ENCODE data around the gene RCAN2.

The RCAN2 gene

DNA sequence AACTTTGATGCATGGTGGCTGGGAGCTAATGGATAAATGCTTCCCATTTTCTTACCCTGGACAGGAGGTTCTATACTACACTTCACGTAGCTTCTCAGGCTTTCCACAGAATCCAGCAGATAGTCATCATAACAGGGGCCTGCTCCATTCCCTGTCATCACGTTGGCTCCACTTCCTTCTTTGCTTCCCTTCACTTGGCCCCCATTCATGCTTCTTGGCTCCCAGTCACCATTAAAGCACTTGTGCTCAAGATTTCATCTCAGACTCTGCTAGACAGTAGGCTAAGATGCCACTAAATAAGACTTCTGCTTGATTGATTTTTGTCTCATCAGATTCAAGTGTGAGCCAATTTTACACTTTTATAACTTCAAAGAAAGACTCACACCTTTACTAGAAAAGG lies 186.0 kb downstream of the RCAN2 start:
- H3K4me1 ChIP-seq (ENCODE audit: control insufficient read depth, insufficient read depth, low read length) = no peaks in the 10 kb centered on the region
- no peaks in the 10 kb centered on the region for H3K36me3 ChIP-seq (ENCODE audit: control insufficient read depth, insufficient read depth, low read length)

DNA sequence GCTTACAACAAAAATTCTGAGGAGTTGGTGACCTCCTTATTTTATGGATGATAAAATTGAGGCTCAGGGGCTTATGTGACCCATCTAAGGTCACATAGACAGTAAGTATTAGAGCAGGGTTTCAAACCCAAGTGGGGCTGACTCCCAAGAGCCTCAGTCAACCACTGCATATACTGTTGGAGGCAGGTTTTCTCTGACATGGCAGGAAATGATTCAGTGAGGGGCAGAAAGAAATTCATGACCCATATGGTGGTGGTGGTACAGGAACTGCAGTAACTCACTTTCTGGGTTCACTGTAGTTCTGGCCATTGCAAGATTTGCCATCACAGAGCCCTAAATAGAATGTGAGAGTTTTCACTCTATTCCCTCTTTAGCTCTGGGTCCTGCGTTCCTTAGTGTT lies 188.4 kb downstream of the RCAN2 start:
- H3K27me3 ChIP-seq (ENCODE audit: control insufficient read depth, insufficient read depth, low read length) = no peaks in the 10 kb centered on the region
- no peak overlapping the region for H3K4me3 ChIP-seq (ENCODE audit: low read length)
- H3K36me3 ChIP-seq (ENCODE audit: control insufficient read depth, insufficient read depth, low read length) = no peaks in the 10 kb centered on the region
- H3K27ac ChIP-seq (ENCODE audit: low read depth, low read length) = no peak overlapping the region
- no peaks in the 10 kb centered on the region for H3K4me1 ChIP-seq (ENCODE audit: control insufficient read depth, insufficient read depth, low read length)
- H3K9ac ChIP-seq (ENCODE audit: low read length) = no peak overlapping the region

More for the DNA sequence above, 186.0 kb downstream of the RCAN2 start:
- H3K9ac ChIP-seq (ENCODE audit: low read length) = no peak overlapping the region
- no peak overlapping the region for H3K27ac ChIP-seq (ENCODE audit: low read depth, low read length)
- H3K4me3 ChIP-seq (ENCODE audit: low read length) = no peak overlapping the region
- H3K27me3 ChIP-seq (ENCODE audit: control insufficient read depth, insufficient read depth, low read length) = no peaks in the 10 kb centered on the region

DNA sequence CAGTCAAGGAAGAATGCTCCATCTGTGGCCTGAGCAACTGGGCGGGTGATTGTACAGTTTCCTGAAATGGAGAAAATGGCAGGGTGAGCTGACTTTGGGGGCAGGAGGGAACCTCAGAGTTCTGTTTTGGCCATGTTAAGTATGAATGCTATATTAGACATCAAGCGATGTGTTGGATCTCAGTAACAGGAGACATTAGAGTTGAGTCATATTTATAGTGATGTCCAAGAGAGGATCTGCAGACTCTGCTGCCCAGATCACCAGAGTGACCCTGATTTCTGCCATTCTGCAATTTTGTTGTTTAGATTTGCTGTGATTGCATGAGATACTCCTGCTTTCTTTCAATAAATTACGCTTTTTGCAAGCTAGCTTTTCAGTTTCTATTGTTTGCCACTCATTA lies 189.1 kb downstream of the RCAN2 start:
- no peak overlapping the region for H3K27ac ChIP-seq (ENCODE audit: low read depth, low read length)
- H3K9ac ChIP-seq (ENCODE audit: low read length) = no peak overlapping the region
- no peaks in the 10 kb centered on the region for H3K27me3 ChIP-seq (ENCODE audit: control insufficient read depth, insufficient read depth, low read length)
- no peak overlapping the region for H3K4me3 ChIP-seq (ENCODE audit: low read length)
- H3K4me1 ChIP-seq (ENCODE audit: control insufficient read depth, insufficient read depth, low read length) = no peaks in the 10 kb centered on the region
- no peaks in the 10 kb centered on the region for H3K36me3 ChIP-seq (ENCODE audit: control insufficient read depth, insufficient read depth, low read length)

DNA sequence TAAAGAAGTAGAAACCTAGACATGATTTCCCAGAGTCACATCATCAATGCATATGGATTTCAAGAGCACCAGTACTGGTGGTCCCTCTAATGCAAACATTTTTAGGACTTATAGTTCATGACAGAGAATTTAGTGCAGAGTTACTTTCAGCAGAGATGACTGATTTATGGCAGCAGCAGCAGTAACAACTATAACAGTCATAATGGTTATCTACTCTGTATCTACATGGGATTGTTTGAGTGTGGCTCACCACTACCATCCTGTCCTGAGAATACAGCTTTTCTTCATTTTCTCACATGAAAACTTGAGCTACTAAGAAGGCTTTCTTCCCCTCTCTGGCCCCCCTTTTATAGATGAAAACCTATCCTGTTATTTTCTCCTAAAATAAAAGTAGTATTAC lies 192.0 kb downstream of the RCAN2 start:
- no peaks in the 10 kb centered on the region for H3K36me3 ChIP-seq (ENCODE audit: control insufficient read depth, insufficient read depth, low read length)

DNA sequence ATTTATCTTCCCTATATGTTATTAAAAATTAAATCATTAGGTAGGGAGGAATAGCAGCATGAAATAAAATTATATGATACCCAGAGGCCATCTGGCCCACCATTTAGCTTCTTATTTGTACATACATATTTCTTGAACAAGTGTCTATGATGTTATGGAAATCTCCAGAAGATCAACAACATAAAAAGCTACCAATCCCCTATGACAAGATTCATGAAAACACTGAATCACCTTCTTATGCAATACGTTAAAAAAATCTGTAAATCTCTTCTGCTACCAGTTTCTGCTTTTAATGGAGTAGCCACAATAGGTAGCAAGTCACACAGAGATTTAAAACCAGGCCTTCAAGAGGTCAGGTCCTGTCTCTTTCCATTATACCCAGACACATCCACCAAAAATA lies 194.7 kb downstream of the RCAN2 start:
- Histone ChIP-seq H3K9ac (ENCODE audit: low read length) (no peak overlapping the region), H3K27ac (ENCODE audit: low read depth, low read length) (no peak overlapping the region), H3K36me3 (ENCODE audit: control insufficient read depth, insufficient read depth, low read length) (no peaks in the 10 kb centered on the region), H3K27me3 (ENCODE audit: control insufficient read depth, insufficient read depth, low read length) (no peaks in the 10 kb centered on the region), H3K4me1 (ENCODE audit: control insufficient read depth, insufficient read depth, low read length) (no peaks in the 10 kb centered on the region), H3K4me3 (ENCODE audit: low read length) (no peak overlapping the region)

More for the DNA sequence above, 192.0 kb downstream of the RCAN2 start:
- Histone ChIP-seq H3K4me3 (ENCODE audit: low read length) (no peak overlapping the region), H3K27ac (ENCODE audit: low read depth, low read length) (no peak overlapping the region), H3K27me3 (ENCODE audit: control insufficient read depth, insufficient read depth, low read length) (no peaks in the 10 kb centered on the region), H3K9ac (ENCODE audit: low read length) (no peak overlapping the region), H3K4me1 (ENCODE audit: control insufficient read depth, insufficient read depth, low read length) (no peaks in the 10 kb centered on the region)

DNA sequence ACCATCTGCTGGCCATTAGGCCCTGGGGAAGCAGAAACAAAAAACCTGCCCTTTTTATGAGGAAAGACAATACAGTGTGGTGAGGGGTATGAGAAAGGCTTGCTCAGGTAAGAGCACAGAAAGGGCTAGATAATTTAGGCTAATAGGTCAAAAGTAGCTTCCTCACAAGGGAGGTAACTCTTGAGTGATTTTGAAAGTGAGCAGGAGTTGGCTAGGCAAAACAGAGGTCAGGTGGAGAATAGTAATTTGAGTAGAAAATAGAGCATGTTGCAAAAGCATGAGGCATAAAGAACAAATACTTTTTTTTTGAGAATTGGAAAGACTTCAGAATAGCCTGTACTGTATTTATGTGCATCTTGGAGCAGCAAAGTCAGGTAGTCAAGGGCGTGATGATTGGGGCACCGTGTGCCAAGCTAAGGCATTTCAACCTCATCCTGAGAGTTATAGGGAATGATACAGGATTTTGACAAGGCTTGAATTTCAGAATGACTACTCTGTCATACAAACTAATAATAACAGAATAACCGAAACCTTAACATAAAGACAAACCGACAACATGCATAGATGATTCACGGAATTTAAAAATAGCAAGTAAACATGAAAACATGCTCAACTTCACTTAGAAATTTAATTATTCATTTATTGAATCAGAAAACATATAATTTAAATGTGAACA lies 197.5 kb downstream of the RCAN2 start:
- no peaks in the 10 kb centered on the region for H3K27me3 ChIP-seq (ENCODE audit: control insufficient read depth, insufficient read depth, low read length)

DNA sequence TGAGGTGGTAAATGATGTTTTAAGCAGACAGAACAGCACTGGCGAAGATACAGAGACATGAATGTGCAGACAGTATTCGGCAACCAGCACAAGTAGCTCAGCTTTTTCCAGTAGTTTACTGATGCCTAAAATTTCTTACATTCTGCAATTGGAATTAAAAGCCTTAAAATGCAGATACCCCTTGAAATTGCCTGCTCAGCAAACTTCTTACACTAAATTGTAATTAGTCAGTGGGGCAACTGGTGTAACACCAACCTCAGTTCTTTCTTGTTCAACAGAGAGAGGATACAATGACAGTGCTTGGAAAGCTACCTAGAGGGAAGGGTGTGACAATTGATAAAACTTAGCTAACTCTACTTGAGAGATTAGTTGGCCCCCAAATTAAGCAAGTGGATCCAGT lies 199.4 kb downstream of the RCAN2 start:
- Histone ChIP-seq H3K4me3 (ENCODE audit: low read length) (no peak overlapping the region), H3K4me1 (ENCODE audit: control insufficient read depth, insufficient read depth, low read length) (no peaks in the 10 kb centered on the region), H3K27ac (ENCODE audit: low read depth, low read length) (no peak overlapping the region), H3K27me3 (ENCODE audit: control insufficient read depth, insufficient read depth, low read length) (no peaks in the 10 kb centered on the region), H3K9ac (ENCODE audit: low read length) (no peak overlapping the region), H3K36me3 (ENCODE audit: control insufficient read depth, insufficient read depth, low read length) (no peaks in the 10 kb centered on the region)

More for the DNA sequence above, 197.5 kb downstream of the RCAN2 start:
- no peak overlapping the region for H3K4me3 ChIP-seq (ENCODE audit: low read length)
- no peaks in the 10 kb centered on the region for H3K4me1 ChIP-seq (ENCODE audit: control insufficient read depth, insufficient read depth, low read length)
- no peak overlapping the region for H3K27ac ChIP-seq (ENCODE audit: low read depth, low read length)
- H3K9ac ChIP-seq (ENCODE audit: low read length) = no peak overlapping the region
- H3K36me3 ChIP-seq (ENCODE audit: control insufficient read depth, insufficient read depth, low read length) = no peaks in the 10 kb centered on the region

DNA sequence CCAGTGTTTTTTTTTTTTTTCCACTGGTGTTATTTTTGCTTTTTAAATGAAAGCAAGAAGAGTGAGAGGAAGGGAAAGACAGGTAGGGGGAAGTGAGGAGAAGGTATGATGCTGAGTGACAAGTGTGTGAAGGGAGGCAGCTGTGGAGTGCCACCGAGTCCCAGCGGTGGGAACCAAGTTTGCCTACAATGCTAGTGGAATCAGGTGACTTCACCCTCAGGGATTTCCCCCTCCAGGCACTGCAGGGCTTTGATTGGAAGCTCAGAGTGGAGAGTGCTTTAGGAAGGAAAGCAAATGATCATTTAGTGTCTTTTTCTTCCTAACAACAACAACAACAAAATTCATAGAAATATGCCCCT lies 200.0 kb downstream of the RCAN2 start:
- Histone ChIP-seq H3K27ac (ENCODE audit: low read depth, low read length) (no peak overlapping the region), H3K9ac (ENCODE audit: low read length) (no peak overlapping the region), H3K4me3 (ENCODE audit: low read length) (no peak overlapping the region), H3K4me1 (ENCODE audit: control insufficient read depth, insufficient read depth, low read length) (no peaks in the 10 kb centered on the region), H3K36me3 (ENCODE audit: control insufficient read depth, insufficient read depth, low read length) (no peaks in the 10 kb centered on the region), H3K27me3 (ENCODE audit: control insufficient read depth, insufficient read depth, low read length) (no peaks in the 10 kb centered on the region)

DNA sequence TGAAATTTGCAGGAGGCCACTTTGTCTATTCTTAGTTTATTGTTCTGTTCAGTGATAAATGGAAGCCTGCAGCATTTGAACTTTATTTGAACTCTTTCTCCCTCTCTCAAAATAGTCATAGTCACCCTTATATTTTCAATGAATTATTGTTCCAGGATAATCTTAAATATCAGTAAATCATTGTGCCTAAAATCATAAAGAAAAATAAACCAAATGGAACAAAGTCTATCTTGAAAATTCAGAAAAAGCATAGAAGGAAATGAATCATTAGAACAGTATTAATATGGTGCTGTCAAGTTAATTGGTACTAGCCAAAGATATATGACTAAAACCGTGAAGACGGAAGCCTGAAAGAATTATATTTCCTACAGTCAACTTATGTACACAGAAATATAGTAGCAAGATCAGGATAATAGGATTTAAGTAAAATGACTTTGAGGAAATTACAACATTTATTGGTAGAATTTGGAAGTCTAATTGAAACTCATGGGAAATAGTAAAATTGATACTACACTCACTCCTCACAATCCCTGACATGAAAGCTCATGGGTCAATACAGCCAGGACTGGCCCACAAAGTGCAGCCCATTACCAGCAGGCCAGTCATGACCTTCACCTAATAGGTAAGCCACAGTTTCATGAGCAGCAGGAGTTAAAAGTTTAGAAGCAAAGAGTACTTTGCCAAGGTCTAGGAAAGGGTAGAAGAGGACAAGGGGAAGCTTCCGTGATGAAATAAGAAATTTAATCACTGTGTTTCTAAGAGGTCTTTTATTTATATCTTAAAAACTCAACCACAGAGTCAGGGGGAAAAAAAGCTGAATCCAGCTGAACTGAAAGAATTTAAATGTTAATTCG lies 200.6 kb downstream of the RCAN2 start:
- H3K4me1 ChIP-seq (ENCODE audit: control insufficient read depth, insufficient read depth, low read length) = no peaks in the 10 kb centered on the region
- no peaks in the 10 kb centered on the region for H3K27me3 ChIP-seq (ENCODE audit: control insufficient read depth, insufficient read depth, low read length)
- H3K4me3 ChIP-seq (ENCODE audit: low read length) = no peak overlapping the region
- no peak overlapping the region for H3K27ac ChIP-seq (ENCODE audit: low read depth, low read length)
- H3K9ac ChIP-seq (ENCODE audit: low read length) = no peak overlapping the region
- no peaks in the 10 kb centered on the region for H3K36me3 ChIP-seq (ENCODE audit: control insufficient read depth, insufficient read depth, low read length)

DNA sequence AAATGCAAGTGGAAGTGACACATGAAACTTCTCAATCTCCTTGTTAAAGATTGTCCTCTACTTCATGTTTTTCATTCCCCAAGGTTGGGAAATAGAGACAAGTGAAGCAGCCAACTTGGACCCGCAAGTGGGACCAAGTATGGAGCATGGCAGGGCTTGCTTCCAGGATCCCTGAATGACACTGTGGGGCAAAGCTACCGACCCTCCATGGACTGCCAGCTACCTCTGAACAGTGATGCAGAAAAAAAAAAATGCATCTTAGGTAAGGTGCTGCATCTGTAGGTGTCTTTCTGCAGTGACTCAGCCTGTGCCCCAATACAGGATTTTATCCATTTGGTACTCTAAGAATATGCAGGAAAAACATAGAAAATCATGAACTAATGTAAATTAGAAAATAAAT lies 201.4 kb downstream of the RCAN2 start:
- H3K9ac ChIP-seq (ENCODE audit: low read length) = no peak overlapping the region
- no peaks in the 10 kb centered on the region for H3K27me3 ChIP-seq (ENCODE audit: control insufficient read depth, insufficient read depth, low read length)
- H3K4me1 ChIP-seq (ENCODE audit: control insufficient read depth, insufficient read depth, low read length) = no peaks in the 10 kb centered on the region
- no peaks in the 10 kb centered on the region for H3K36me3 ChIP-seq (ENCODE audit: control insufficient read depth, insufficient read depth, low read length)
- no peak overlapping the region for H3K27ac ChIP-seq (ENCODE audit: low read depth, low read length)
- H3K4me3 ChIP-seq (ENCODE audit: low read length) = no peak overlapping the region

DNA sequence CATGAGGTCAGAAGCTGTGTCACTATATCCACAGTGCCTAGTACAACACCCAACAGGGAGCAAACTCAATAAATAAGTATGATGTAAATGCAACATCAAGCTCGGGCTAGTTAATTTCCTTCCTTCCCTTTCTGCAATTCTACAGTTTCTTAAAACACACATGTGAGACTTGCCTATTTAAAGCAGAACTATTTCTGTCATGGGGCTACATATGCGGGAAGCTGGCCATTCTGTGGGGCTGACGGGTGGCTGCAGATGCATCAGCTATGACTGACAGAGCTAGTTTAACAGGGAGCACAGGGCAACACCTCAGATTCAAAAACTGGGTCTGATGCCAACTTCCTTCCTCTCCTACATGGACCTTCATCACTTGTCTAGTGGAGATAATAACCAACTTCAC lies 202.4 kb downstream of the RCAN2 start:
- H3K27me3 ChIP-seq (ENCODE audit: control insufficient read depth, insufficient read depth, low read length) = no peaks in the 10 kb centered on the region
- no peak overlapping the region for H3K9ac ChIP-seq (ENCODE audit: low read length)
- no peaks in the 10 kb centered on the region for H3K36me3 ChIP-seq (ENCODE audit: control insufficient read depth, insufficient read depth, low read length)
- H3K27ac ChIP-seq (ENCODE audit: low read depth, low read length) = no peak overlapping the region
- H3K4me3 ChIP-seq (ENCODE audit: low read length) = no peak overlapping the region
- no peaks in the 10 kb centered on the region for H3K4me1 ChIP-seq (ENCODE audit: control insufficient read depth, insufficient read depth, low read length)

DNA sequence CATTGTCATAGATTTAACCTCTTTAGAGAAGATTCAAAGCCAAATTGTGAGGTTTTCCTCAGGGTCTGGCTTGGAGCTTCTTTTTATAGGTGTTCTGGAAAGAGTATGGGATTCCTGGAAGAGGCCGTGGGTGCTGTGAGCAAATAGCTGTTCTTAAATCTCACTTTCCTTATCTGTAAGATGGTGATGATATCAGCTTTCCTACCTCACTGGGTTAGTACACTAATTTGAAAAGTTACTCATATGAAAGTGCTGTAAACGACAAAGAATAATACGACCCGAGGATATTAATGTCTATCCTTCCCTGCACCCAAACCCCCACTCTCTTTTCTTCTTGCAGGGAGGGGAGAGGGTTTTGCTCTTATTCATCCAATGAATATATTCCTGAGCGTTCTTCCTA lies 203.6 kb downstream of the RCAN2 start:
- Histone ChIP-seq H3K27ac (ENCODE audit: low read depth, low read length) (no peak overlapping the region), H3K4me3 (ENCODE audit: low read length) (no peak overlapping the region), H3K36me3 (ENCODE audit: control insufficient read depth, insufficient read depth, low read length) (no peaks in the 10 kb centered on the region), H3K27me3 (ENCODE audit: control insufficient read depth, insufficient read depth, low read length) (no peaks in the 10 kb centered on the region), H3K9ac (ENCODE audit: low read length) (no peak overlapping the region), H3K4me1 (ENCODE audit: control insufficient read depth, insufficient read depth, low read length) (no peaks in the 10 kb centered on the region)

DNA sequence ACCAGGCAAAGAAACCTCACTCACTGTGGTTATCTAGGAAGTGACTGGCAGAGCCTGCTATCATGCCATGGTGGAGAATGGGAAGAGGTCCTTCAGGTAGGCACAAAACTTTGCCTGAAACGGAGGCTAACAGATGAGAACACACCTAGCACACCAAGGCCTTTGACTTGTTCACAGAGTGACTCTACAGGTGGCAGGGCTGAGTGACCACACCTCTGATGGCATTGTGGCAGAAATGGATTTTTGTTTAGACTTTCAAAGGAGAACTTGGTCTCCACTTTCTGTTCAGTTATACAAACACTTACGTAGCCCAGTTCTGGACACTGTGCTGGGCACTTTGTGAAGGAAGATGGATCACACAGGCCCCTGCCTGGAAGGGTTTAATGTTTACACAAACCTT lies 204.2 kb downstream of the RCAN2 start:
- Histone ChIP-seq H3K4me3 (ENCODE audit: low read length) (no peak overlapping the region), H3K36me3 (ENCODE audit: control insufficient read depth, insufficient read depth, low read length) (no peaks in the 10 kb centered on the region), H3K27me3 (ENCODE audit: control insufficient read depth, insufficient read depth, low read length) (no peaks in the 10 kb centered on the region), H3K27ac (ENCODE audit: low read depth, low read length) (no peak overlapping the region), H3K4me1 (ENCODE audit: control insufficient read depth, insufficient read depth, low read length) (no peaks in the 10 kb centered on the region), H3K9ac (ENCODE audit: low read length) (no peak overlapping the region)
